HG03280 (cell line): ENCODE results near the gene PAQR6.

ENCODE experiments used
- ATAC-seq: cut with Tn5 transposase; IDR thresholded peaks from one replicate; pipeline ENCODE4 v1.9.1; 2021; ENCODE audit warnings: mild to moderate bottlenecking, moderate library complexity; ENCODE audit not compliant: unreplicated experiment

Gene PAQR6

DNA sequence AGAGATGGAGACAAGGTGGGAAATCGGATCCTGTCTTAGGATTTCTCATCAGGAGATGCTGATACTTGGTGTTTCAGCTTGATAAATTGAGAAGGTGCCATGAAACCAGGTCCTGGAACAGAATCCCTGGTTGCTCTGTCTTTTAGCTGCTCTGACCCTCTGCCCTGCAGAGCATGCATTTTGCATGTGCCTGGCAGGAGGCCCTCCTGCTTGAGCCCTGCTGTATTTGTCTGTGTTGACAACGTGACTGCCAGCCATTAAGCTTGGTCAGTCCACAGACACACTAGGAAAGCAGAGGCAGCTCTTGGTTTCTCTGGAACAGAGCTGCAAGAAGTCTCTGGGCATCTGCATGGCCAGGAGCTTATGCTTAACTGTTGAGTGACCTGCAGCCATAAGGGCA is 51.4 kb downstream of the PAQR6 start:
- no peak for ATAC-seq

DNA sequence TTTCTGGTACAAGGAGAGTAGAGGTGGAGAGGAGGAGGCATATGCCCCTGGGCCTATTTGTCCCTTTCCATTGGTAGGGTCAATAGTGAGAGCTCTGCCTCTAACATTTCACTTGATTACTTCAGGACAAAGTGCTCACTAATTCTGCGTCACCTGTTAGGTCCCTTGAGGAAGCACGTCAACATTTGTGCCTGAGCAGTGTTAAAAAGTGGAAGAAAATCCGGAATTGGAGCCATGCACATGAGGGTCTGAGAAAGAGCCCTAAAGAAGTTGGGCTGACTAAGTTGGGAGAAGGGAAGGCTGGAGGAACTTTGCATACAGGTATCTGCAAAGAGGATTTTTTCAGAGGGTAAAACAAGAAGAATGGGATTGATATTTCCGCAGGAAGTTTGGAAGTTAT is 52.0 kb downstream of the PAQR6 start:
- ATAC-seq: no peak

DNA sequence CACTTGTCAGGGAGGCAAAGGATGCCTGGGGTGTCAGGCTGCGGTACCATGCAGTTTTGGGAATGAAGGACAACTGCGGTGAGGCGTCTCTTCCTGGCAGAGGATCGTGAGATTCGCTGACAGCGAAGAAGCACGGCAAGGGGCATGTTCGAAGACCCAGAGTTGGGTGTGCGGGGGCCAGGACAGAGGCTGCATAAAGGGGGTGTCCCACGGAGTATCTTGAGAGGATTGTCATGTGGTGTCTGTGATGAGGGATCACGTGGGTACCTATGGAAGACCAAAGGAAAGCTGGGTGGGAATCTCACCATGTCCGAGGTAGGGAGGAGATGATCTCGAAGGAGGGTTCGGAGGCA is 53.6 kb downstream of the PAQR6 start:
- ATAC-seq: no peak

DNA sequence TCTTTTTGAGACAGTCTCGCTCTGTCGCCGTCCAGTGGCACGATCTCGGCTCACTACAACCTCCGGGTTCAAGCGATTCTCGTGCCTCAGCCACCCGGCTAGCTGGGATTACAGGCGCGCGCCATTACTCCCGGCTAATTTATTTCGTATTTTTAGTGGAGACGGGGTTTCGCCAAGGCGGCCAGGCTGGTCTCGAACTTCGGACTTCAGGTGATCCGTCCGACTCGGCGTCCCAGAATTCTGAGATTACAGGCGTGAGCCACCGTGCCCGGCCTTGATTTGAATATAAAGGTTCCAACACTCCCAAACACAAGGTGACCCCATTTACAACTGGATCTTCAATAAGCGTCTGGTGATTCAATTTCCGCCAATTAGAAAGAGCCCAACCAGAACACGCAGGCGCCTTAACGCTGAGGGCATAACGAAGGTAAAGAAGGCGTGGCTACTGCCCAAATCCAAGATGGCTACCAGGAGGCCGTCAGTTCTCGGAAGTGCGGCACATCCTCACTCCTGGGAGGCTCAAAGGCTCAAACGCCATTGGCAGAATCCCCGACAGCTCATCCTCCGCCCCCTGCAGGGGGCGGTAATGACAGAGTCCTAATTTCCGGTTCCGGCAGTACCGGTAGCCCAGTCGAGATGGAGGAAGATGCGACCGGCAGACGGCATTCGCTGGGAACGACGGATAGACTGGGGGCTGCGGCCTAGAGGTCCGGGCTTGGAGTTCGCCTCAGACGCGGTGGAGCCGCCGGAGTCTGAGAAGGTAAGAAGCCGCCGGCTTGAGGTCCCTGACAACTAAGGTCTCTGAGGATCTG is 54.2 kb downstream of the PAQR6 start, which contains the start of gene SLC25A44:
Gene SLC25A44, plus strand, starts transcription at position 617 of the 812 bp plus-strand sequence. CDS start 5,744 bp downstream, outside the sequence.
- ATAC-seq: peak; percentile 97
